HG03139 (cell line): ENCODE measurements around the gene NTF3.

ENCODE experiments used
- ATAC-seq: cut with Tn5 transposase; IDR thresholded peaks from one replicate; pipeline ENCODE4 v1.9.1; 2021; ENCODE audit not compliant: unreplicated experiment

NTF3 gene

DNA sequence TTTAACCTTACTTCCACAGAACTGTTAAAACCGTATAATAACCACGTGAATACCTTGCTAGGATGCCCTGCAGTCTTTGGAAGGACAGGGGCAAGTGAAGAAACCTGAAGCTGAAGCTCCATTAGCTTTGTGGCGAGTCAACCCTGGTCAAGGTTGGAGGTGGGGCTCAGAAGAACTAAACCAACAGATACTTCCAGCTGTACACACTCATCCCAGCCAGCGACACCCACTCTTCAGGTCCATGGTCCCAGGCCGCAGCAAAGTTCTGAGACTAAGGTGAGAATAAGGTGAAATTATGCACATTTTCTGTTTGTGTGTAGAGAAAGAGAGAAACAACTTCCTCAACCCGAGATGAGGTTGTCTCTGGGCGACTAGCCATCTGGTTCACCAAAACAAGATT, 77.6 kb downstream of the NTF3 start:
- ATAC-seq: no peak

DNA sequence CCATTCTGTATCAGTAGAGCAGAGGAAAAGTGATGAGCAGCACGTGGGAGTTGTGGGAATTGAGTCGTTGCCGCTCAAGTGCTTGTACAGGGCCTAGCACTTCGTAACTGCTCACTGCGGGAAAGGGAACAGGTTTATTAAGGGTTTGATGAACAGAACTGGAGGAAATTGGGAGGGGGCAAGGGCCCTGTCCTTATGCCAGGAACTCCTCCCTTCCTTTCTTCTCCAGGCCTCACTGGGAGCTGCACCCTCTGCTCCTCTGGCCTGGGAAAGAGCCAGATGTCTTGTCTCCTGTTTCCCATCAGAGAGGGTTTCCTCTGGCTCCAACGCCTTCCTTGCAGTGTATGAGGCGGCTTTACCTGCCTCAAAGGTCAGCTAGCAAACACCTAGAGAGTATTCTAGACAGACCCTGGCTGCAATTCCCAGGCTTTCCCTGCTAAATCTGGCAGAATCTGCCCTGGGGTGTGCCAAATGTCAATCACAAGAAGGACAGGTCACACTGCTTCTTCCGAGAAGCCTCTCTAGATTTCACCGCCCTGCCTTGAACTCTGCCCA, 78.4 kb downstream of the NTF3 start:
- ATAC-seq: no peak

- no peak for ATAC-seq
Measured at GRCh38 chr12:5511256-5511643, 79.3 kb downstream of the NTF3 start.

DNA sequence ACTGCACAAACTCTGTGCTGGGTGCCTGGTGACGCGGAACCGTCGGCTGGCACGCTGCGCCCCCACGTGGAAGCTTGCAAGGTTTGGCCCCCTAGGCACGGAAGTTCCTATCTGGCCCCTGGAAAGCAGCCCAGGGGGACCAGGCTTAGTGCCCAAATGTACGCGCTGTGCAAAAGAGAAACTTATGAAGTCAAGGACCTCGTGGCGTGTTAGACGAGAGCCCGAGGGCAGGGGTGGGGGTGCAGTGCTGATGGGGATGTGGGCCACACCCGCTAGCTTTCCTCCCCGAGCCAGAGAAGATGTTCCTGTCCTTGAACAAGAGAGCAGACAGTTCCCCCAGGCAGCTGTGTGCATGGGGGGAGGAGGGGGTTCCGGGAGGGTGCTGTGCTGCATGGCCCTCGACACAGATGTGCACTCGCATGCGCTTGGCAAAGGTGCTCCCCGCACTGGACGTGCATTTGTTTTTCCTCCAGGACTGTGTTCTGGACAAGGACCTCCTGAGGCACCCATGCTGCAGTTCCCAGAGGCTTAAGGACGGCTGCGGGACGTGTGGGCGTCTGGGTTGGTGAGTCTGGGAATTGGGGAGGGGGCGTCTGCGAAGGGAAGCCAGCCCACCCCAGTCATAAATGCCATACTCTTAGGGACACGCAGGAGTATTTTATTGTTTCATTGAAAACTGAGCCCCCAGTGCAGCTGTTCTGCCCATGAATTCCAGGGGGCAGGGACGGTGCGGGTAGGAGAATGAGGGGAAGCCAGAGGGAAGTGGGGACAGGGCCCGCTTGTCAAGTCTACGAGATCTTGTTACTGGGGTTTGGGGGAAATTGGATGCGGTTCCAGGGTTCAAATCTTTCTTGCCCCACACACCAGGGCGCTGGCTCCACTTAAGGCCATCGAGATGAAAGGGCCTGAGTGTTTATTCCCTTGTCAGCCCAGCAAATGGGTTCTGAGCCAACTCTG, 80.0 kb downstream of the NTF3 start:
- no peak for ATAC-seq

- ATAC-seq: no peak
Measured at GRCh38 chr12:5512601-5512970, 80.7 kb downstream of the NTF3 start.

- ATAC-seq: no peak
Measured at GRCh38 chr12:5513406-5513805, 81.5 kb downstream of the NTF3 start.

GRCh38 chr12:5514016-5514415, 82.1 kb downstream of the NTF3 start:
- ATAC-seq: no peak

DNA sequence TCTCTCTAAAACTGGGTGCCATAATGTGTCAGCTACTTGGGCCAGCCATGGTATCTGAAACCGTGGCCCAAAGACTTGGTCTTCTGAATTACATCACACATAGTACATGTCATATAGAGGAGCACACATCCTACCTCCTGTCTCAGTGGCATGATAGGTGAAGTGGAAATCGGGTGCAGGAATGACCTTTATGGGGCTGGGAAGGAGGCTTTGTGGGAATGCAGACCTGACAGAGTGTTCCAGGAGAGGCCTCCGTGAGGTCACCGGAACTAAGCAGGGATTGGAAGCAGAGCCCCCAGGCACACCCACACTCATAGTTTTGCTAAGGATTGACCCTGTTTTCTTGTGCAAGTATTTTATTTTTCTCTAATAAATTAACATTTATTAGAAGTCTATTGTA, 82.6 kb downstream of the NTF3 start:
- no peak for ATAC-seq

DNA sequence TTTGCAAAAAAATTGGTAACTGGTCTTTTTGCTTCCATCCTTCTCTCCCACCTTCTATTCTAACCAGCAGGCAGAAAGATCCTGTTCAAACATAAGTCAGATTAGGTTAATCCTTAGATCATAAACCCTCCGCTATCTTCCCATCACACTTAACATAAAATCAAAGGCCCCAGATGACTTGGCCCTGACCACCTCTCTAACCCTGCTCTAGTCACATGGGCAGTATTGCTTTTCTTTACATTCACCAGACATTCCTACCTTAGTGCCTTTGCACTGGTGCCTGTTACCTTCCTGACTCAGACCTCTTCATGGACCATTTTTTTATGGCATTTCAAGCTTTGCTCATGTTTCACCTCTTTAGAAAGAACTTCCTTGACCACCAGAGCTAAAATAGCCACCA, 83.5 kb downstream of the NTF3 start:
- no peak for ATAC-seq

GRCh38 chr12:5516371-5517241, 84.7 kb downstream of the NTF3 start:
- no peak for ATAC-seq

DNA sequence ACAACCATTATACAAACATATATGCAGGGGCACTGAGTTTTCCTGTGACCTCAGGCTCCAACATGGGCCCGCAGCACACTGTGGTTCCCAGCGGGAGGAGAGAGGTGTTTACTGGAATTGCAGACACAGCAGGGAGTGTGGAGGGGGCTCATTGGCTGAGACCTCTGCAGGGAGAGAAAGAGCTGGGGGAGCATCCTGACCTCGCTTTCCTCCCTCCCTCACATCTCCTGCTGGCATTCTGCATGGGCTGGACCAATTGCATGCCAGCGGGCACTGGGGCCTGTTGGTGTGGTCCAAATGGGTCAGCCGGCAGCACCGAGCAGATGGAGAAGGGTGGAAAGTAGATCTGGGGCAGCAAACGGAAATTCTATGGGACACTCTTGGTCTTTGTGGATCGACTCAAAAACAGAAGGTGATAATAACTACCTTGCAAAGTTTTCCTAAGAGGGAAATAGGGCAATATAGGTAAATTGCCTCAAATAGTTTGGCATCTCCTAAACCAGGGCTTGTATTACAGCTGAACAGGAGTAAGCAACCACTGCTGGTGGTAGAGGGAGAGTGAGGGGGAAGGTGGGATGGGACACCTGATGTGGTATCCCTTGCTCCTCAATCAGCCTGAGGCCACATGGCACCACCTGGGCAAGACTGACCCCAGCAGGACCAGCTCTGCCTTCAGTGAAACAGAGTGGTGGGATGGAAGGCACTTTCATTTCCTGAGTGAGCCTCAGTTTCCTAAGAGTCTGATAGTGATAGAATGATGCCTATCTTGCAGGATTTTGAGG, 86.9 kb downstream of the NTF3 start:
- no peak for ATAC-seq

DNA sequence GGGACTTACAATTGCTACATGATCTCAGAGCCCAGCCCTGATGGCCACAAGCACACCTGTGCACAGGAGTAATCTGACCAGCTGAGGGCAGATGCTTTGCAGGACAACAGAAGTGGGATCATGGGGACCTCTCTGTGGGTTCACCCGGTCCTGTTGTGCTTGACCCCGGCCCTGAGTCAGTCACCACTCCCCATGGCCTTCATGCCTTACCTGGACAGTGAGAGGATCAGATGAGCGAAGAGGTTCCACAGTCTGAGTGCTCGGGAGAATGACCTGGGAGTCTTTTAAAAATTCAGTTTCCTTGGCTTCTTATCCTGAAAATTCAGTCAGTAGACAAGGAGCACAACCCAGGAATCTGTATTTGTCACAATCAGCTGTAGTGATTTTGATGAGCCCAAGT, 88.1 kb downstream of the NTF3 start:
- no peak for ATAC-seq

GRCh38 chr12:5520831-5521230, 88.9 kb downstream of the NTF3 start:
- no peak for ATAC-seq

DNA sequence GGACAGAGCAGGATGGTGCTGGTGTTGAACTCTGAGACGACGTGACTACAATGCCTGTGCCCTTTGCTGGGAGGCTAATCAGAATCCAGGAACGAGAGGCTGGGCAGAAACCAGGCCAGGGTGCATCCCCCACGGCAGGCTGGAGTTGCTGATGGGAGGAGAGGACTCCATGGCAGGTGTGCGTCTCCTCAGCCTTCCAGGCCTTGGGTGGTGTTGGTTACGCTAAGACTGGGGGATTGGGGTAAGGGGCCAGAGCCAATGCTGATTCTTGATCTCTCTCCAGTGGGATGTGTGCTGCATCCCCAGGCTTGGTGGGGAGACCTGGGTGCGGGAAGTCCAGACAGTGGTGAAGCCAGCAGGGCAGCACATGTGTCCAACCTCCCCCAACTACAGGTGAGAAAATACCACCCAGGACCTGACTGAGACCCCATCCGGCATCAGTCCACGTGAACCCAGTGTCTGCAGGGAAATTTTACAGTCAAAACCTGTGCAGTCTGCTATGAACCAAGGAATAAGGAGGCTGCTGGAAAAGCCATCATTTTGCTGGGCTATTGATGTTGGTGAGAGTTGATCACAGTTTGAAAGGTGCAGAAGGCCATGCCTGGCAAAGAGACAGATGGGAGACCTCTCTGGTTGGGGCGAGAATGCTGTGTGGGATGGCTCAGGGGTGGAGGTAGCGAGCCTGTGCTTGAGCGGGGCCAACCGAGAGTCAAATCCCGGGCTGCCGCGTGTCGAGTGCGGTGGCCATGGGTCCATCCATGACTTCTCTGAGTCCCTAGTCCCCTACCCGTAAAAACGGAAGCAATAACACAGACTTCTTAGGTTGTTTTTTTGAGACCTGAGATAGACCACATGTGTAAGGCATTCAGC, 89.8 kb downstream of the NTF3 start:
- ATAC-seq: no peak

GRCh38 chr12:5522432-5523335, 90.8 kb downstream of the NTF3 start:
- no peak for ATAC-seq

GRCh38 chr12:5523396-5524115, 91.6 kb downstream of the NTF3 start:
- no peak for ATAC-seq

DNA sequence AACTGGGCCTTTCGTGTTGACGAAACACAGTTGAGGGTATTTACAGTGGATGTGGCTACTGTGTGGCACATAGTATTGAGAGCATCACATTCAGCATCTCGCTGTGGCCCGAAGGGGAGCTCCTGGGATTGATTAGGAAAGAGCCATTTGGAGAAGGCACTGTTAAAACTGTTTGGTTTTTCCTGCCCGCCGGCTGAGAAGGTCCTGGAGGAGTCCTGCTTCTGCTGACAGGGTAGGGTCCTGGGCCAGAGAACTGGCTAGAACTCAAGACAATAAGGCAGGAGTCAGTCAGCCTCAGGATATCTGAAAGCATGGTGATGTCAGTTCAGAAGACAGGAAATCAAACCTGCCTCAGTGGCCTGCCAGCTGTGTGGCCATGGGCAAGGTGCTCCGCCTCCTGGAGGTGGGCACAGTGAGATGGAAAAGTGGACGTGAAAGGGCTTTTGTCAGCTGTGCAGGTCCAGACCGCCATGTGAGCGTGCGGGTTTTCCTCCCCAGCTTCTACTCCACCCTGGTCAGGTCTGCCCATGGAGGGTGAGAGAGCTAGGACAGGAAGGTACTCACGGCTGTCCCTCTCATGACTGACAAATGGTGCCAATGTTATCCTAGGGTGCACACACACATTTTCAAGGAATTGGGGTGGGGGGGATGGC, 92.3 kb downstream of the NTF3 start:
- no peak for ATAC-seq
